Omental fat pad (tissue), 4 donors: Measurements from ENCODE around the gene EGFL8. TPM values are rescaled to one million over a fixed set of nuclear protein-coding genes. Genes with fewer than 3 reads are reported as not detected.

Source experiments
- ATAC-seq: fragments of 150-250 bp; one replicate; pipeline ENCODE4 v1.9.1; 2016; ENCODE audit warnings: mild to moderate bottlenecking, moderate library complexity; ENCODE audit not compliant: low FRiP score
- DNase-seq: peaks from one replicate; pipeline ENCODE4 v3.0.0-alpha.2; 2019; ENCODE audit warnings: low spot score
- total RNA-seq, 4 donors: library from RNA; depleted of rRNA; stranded (reverse); fragments of >200 nt; gene quantifications; one replicate each; pipeline ENCODE4 v1.1.0, GENCODE V29; 2016
- TF ChIP-seq, protein P1 (sequence below), 3 donors: fragments of 450-650 bp; IDR thresholded peaks; one replicate each; pipeline ENCODE4 v1.5.1; 2016 to 2017; ENCODE audit warnings: antibody characterized with exemption in 3 of 3, mild to moderate bottlenecking in 3 of 3, moderate library complexity in 2 of 3

EGFL8 gene
- total RNA-seq, 4 donors from 2014 or later = 8.9 to 17.3 (median 13.3) TPM

DNA sequence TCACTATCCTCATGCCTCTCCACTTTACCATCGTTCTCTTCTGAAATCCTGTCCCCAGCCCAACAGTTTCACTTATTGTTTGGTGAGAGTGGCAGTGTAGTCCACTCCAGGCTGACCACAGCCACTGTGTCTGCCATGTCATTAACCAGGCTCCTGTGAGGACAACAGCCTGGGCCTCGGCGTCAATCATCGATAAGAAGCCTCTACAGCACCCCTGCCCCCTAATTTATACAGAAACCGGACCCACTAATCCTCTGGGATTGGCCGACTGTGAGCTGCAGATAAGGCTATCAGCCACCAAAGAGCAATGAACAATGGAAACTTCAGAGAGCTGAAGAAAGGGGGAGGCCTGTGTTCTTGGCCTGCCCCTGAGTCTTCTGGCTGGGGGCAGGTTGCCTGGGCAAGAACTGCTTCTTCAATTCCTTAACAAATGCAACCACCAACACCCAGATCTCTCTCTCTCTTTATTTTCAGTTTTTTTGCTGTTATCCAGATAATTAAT, 3.4 kb downstream of the EGFL8 start:
- TF ChIP-seq, protein P1, sequence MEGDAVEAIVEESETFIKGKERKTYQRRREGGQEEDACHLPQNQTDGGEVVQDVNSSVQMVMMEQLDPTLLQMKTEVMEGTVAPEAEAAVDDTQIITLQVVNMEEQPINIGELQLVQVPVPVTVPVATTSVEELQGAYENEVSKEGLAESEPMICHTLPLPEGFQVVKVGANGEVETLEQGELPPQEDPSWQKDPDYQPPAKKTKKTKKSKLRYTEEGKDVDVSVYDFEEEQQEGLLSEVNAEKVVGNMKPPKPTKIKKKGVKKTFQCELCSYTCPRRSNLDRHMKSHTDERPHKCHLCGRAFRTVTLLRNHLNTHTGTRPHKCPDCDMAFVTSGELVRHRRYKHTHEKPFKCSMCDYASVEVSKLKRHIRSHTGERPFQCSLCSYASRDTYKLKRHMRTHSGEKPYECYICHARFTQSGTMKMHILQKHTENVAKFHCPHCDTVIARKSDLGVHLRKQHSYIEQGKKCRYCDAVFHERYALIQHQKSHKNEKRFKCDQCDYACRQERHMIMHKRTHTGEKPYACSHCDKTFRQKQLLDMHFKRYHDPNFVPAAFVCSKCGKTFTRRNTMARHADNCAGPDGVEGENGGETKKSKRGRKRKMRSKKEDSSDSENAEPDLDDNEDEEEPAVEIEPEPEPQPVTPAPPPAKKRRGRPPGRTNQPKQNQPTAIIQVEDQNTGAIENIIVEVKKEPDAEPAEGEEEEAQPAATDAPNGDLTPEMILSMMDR (IDR thresholded peaks at IDR 0.05) = no peak
- DNase-seq (no peak), ATAC-seq (no peak)

DNA sequence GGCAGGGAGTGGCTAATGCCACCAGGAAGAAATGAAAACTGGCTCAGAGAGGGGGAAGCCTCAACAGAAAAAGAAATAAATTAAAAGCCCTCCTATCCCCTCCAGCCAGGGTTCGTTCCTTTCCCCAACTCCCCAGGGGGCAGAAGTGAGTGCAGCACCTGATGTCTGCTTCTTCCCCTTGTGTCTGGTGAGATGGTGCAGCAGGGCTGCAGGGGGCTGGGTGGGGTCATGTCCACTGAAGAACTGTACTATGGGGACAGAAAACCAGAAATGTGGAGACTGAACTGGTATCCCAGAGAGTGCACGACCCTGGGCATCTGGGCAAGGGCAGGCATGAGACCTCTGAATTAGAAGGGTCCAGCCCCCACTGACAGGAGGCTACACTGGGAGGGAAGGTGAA, 4.0 kb downstream of the EGFL8 start:
- TF ChIP-seq, protein P1 (IDR thresholded peaks at IDR 0.05) = no peak
- ATAC-seq = no peak
- no peak for DNase-seq

DNA sequence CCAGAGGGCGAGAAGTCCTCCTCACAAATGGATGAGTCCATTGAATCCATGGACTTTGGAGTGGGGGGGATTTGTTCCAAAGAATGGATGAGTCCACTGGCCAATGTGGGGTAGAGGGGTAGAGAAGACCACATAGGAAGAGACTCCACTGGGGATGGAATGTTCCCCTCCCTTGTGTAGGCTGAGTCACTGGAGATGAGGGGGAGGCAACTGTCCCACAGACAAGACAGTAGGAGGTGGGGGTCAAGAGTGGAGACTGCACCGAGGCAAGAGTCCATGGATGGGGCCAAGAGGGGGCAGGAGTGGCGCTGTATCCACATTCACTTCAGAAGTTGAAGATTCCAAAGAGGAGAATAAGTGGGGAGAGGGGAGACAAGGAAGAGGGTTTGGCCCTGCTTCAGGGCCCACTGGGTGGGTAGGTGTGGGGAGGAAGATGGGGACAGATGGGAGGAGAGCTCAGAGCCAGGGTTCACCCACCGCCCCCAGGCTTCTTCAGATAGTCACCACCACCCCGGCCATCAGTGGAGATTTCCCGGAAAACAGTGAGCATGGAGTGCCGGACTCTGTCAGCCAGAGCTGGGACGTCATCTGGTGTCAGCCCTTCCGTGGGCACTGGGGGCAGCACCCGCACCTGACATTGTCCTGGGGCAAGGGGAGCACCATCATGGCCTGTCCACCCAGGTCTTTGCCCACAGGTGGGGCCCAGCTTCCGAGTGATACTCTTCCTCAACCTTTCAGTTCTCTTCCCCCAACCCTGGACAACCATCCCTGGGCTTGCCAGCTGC, 4.6 kb downstream of the EGFL8 start:
- TF ChIP-seq, protein P1 (IDR thresholded peaks at IDR 0.05) = no peak
- ATAC-seq (no peak), DNase-seq (no peak)

DNA sequence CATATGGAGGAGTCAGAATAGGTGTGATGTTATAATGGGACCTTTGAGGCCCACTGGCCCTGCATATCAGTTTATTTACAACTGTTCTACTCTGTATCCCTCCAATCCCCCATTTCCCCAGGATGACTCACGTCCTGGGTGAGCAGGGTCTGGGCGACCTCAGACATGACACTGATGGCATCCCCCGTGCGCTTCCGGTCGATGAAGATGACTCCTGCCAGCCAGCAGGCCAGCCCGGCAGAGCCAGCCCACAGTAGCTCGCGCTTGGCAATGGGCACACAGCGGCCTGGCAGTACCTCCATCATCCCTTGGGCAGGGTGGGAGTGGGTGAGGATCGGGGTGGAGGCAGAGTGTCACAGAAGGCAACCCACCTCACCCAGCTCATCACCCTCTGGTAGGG, 5.9 kb downstream of the EGFL8 start:
- ATAC-seq (no peak), DNase-seq (no peak)
- TF ChIP-seq, protein P1 (IDR thresholded peaks at IDR 0.05) = no peak

DNA sequence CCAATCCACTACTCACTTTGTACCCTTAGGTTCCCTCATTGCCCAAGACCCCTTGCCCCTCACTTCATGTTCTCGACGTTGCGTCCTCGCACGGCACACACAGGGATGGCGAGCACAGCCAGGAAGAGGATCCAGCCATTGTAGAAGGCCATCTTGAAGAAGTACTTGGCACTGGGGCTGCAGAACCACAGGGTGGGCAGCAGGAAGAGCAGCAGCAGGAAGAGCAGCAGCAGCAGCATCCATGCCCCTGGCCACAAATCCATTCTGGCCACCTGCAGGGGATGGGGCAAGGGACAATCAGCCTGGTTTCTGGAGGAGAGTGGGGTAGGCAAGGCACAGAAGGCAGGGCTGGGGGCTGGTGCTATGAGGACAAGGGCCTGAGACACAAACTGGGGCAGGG, 6.8 kb downstream of the EGFL8 start:
- TF ChIP-seq, protein P1 (IDR thresholded peaks at IDR 0.05) = no peak
- DNase-seq = no peak
- no peak for ATAC-seq

DNA sequence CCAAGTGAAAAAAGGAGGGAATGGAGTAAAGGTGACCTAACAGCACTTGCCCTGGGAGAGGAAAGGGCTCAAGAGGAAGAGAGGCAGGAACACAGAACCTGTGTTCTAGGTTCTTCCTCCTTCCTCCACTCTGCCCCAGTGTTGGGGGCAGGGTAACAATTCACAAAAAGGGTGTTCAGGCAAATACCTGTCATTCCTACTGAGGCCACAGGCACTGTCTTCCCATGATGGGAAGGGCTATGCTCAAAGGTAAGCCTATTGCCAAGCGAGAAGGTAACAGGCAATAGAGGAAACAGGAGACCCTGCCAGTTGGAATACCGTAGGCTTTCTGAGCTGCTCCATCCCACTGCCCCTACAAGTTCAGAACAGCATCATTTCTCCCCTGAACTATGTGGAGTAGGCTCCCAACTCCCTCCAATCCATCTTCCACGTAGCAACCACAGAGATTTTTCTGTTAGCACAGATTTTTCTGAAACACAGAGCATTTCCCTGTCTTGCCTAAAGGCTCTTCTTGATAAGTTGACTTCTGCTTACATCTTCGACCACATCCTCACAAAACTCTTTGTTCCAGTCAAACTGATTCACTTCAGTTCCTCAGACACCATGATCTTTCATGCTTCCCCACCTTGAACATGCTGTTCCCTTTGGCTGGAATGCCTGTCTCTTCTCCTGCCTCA, 8.8 kb downstream of the EGFL8 start:
- ATAC-seq (no peak), DNase-seq (no peak)
- TF ChIP-seq, protein P1 (IDR thresholded peaks at IDR 0.05) = no peak
